Peyer's patch (tissue), 4 donors: ENCODE results near the gene CACNA1B.

Experiments
- CTCF ChIP-seq, 6 experiments: fragments of 450-650 bp in 4 of 6; fragments of 200-600 bp in 2 of 6; sonication (generic) in 1 of 6; IDR thresholded peaks; one replicate each; pipeline ENCODE4 v1.5.1; 2017 to 2019; ENCODE audit warnings: antibody characterized with exemption in 6 of 6, mild to moderate bottlenecking in 3 of 6, moderate library complexity in 1 of 6
- POLR2A ChIP-seq, 2 donors: fragments of 450-650 bp; IDR thresholded peaks; one replicate each; pipeline ENCODE4 v1.5.1; 2017; ENCODE audit warnings: antibody characterized with exemption in 2 of 2, mild to moderate bottlenecking in 2 of 2, moderate library complexity in 2 of 2

DNA sequence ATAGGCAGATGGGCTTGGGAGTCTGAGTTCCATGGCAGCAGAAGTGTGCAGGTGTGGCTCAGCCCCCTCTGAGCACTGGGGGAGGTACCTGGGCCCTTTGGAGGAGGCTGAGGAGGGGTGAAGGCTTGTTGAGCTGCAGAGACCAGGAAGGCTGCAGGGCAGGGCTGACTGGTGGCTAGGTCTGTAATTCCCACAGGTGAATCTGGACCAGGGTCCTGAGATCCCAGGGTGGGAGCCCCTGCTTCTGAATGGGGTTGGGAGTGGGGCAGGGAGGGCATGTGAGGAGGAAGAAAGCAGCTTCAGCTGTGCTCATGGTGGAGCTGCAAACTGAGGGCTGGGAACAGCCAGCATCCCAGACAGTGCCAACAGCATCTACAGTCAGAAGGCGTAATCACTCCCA lies 111.1 kb downstream of the CACNA1B start:
- TF ChIP-seq CTCF (IDR thresholded peaks at IDR 0.05): no peak
- no peak for TF ChIP-seq POLR2A (IDR thresholded peaks at IDR 0.05)
